ENCODE data around the gene ZNF417. TPM values are rescaled to one million over a fixed set of nuclear protein-coding genes. Genes with fewer than 3 reads are reported as not detected.

ZNF417 gene
- total and polyA plus RNA-seq, 2 experiments from 2014 or later = 6.0 to 19.4 TPM

- H3K9me3 Mint-ChIP-seq = no peaks in the 10 kb centered on the region
- Histone ChIP-seq H3K79me2 (replicated peaks; ENCODE audit: insufficient read depth) (0 out of 2 replicates have a peak, but pooled peaks cover 5% of the 10 kb centered on the region), H3F3A (replicated peaks; ENCODE audit: low read depth) (0 out of 2 replicates have a peak, but pooled peaks cover 2% of the 10 kb centered on the region), H4K20me1 (replicated peaks; ENCODE audit: insufficient read depth) (peaks cover 11% of the 10 kb centered on the region), H2AFZ (no peak overlapping the region), H3K4me2 (no peak overlapping the region), H3K9me2 (ENCODE audit: insufficient read depth) (no peaks in the 10 kb centered on the region), H3K4me1 (ENCODE audit: insufficient read depth) (no peaks in the 10 kb centered on the region), H3K36me3 (ENCODE audit: insufficient read depth) (no peaks in the 10 kb centered on the region), H3K4me3 (no peak overlapping the region), H3K27me3 (ENCODE audit: insufficient read depth) (no peaks in the 10 kb centered on the region), H3K27ac (ENCODE audit: low read depth) (no peak overlapping the region)
- TF ChIP-seq ETS1 (IDR thresholded peaks at IDR 0.05) = no peak
- TF ChIP-seq, protein P1, sequence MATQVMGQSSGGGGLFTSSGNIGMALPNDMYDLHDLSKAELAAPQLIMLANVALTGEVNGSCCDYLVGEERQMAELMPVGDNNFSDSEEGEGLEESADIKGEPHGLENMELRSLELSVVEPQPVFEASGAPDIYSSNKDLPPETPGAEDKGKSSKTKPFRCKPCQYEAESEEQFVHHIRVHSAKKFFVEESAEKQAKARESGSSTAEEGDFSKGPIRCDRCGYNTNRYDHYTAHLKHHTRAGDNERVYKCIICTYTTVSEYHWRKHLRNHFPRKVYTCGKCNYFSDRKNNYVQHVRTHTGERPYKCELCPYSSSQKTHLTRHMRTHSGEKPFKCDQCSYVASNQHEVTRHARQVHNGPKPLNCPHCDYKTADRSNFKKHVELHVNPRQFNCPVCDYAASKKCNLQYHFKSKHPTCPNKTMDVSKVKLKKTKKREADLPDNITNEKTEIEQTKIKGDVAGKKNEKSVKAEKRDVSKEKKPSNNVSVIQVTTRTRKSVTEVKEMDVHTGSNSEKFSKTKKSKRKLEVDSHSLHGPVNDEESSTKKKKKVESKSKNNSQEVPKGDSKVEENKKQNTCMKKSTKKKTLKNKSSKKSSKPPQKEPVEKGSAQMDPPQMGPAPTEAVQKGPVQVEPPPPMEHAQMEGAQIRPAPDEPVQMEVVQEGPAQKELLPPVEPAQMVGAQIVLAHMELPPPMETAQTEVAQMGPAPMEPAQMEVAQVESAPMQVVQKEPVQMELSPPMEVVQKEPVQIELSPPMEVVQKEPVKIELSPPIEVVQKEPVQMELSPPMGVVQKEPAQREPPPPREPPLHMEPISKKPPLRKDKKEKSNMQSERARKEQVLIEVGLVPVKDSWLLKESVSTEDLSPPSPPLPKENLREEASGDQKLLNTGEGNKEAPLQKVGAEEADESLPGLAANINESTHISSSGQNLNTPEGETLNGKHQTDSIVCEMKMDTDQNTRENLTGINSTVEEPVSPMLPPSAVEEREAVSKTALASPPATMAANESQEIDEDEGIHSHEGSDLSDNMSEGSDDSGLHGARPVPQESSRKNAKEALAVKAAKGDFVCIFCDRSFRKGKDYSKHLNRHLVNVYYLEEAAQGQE (IDR thresholded peaks at IDR 0.05; ENCODE audit: unreplicated experiment) = no peak
- no peak for TF ChIP-seq STAT1 (IDR thresholded peaks at IDR 0.05; ENCODE audit: unreplicated experiment)
- no peak for TF ChIP-seq CREB1 (CRISPR knock-in tag; IDR thresholded peaks at IDR 0.05; ENCODE audit: low read depth)
- no peak for TF ChIP-seq ZNF114 (CRISPR knock-in tag; IDR thresholded peaks at IDR 0.05)
- TF ChIP-seq EZH2phosphoT487 (IDR thresholded peaks at IDR 0.05; ENCODE audit: unreplicated experiment) = no peak
- no peak for TF ChIP-seq EZH2 (IDR thresholded peaks at IDR 0.05; ENCODE audit: low read depth, unreplicated experiment)
- TF ChIP-seq ZNF331 (CRISPR knock-in tag; IDR thresholded peaks at IDR 0.05; ENCODE audit: low read depth) = no peak
- TF ChIP-seq JUNB (IDR thresholded peaks at IDR 0.05; ENCODE audit: unreplicated experiment) = no peak
- no peak for TF ChIP-seq ZNF462 (CRISPR knock-in tag; IDR thresholded peaks at IDR 0.05)
- no peak for TF ChIP-seq NANOG (IDR thresholded peaks at IDR 0.05; ENCODE audit: borderline replicate concordance)
- TF ChIP-seq, protein P2, sequence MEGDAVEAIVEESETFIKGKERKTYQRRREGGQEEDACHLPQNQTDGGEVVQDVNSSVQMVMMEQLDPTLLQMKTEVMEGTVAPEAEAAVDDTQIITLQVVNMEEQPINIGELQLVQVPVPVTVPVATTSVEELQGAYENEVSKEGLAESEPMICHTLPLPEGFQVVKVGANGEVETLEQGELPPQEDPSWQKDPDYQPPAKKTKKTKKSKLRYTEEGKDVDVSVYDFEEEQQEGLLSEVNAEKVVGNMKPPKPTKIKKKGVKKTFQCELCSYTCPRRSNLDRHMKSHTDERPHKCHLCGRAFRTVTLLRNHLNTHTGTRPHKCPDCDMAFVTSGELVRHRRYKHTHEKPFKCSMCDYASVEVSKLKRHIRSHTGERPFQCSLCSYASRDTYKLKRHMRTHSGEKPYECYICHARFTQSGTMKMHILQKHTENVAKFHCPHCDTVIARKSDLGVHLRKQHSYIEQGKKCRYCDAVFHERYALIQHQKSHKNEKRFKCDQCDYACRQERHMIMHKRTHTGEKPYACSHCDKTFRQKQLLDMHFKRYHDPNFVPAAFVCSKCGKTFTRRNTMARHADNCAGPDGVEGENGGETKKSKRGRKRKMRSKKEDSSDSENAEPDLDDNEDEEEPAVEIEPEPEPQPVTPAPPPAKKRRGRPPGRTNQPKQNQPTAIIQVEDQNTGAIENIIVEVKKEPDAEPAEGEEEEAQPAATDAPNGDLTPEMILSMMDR (conservative IDR thresholded peaks at IDR 0.05; ENCODE audit: low read depth in 2 of 2) = no peak
- no peak for TF ChIP-seq POLR2AphosphoS5 (IDR thresholded peaks at IDR 0.05; ENCODE audit: low read depth)
- H3K36me3 Mint-ChIP-seq (ENCODE audit: low read depth) = peaks cover 20% of the 10 kb centered on the region
- DNase-seq (ENCODE audit: low spot score) (no peak), ATAC-seq (no peak)
- no peak overlapping the region for H3K27ac Mint-ChIP-seq
- H3K27me3 Mint-ChIP-seq (ENCODE audit: insufficient read depth, low read depth, poor library complexity) = peaks cover 1% of the 10 kb centered on the region
- no peak overlapping the region for H3K4me3 Mint-ChIP-seq
- H3K4me1 Mint-ChIP-seq = peaks cover 6% of the 10 kb centered on the region; the same call in 2 of the 3 replicates
Observed at GRCh38 chr19:57905258-57905657, 11.1 kb downstream of the ZNF417 start.
